Measurements from ENCODE around the gene ACP6. TPM values are rescaled to one million over a fixed set of nuclear protein-coding genes. Genes with fewer than 3 reads are reported as not detected.

ACP6 gene
- total RNA-seq, 1 donor = 6.0 TPM

DNA sequence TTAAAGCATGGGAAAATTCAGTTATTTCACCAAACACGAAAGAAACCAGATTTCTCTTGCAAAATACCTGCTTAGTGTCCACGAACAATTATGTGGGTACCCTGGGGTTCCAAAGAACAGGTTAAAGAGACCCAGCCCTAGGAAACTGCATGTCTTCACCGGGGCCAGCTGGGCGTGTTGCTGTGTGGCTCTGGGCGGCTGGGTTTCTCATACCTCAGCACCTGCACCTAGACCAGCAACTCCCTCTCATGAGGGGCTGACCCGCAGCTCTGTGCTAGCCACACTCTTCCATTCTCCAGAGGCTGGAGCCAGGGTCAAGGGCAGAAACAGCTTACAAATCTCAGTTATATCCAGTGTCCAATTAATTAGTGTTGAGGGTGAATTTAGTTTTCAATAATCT is 40.3 kb downstream of the ACP6 start:
- TF ChIP-seq, protein P1, sequence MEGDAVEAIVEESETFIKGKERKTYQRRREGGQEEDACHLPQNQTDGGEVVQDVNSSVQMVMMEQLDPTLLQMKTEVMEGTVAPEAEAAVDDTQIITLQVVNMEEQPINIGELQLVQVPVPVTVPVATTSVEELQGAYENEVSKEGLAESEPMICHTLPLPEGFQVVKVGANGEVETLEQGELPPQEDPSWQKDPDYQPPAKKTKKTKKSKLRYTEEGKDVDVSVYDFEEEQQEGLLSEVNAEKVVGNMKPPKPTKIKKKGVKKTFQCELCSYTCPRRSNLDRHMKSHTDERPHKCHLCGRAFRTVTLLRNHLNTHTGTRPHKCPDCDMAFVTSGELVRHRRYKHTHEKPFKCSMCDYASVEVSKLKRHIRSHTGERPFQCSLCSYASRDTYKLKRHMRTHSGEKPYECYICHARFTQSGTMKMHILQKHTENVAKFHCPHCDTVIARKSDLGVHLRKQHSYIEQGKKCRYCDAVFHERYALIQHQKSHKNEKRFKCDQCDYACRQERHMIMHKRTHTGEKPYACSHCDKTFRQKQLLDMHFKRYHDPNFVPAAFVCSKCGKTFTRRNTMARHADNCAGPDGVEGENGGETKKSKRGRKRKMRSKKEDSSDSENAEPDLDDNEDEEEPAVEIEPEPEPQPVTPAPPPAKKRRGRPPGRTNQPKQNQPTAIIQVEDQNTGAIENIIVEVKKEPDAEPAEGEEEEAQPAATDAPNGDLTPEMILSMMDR (IDR thresholded peaks at IDR 0.05; ENCODE audit: insufficient read depth, low read depth, low read length) = no peak
- no peak for DNase-seq (ENCODE audit: low read depth)
- no peak overlapping the region for H3K4me3 ChIP-seq (ENCODE audit: low read depth, low read length)

DNA sequence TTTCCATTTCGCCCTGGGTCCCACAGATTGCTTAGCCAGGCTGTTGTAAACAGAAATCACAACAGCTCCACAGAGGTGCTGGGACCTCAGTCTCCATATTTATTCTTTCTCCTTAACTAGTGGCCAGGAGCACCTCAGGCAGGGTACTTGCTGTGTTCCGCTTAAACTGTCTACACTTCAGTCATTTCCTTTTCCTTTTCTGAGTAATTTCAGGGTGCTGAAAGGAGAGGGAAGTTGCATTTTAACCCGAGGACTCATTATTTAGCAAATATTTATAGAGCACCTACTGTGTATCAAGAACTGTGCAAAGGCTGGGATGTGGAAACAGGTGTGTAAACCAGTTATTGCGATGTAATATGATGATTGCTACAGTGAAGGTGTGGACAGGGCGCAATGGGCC is 41.9 kb downstream of the ACP6 start:
- TF ChIP-seq, protein P1 (IDR thresholded peaks at IDR 0.05; ENCODE audit: insufficient read depth, low read depth, low read length) = no peak
- no peak for DNase-seq (ENCODE audit: low read depth)

DNA sequence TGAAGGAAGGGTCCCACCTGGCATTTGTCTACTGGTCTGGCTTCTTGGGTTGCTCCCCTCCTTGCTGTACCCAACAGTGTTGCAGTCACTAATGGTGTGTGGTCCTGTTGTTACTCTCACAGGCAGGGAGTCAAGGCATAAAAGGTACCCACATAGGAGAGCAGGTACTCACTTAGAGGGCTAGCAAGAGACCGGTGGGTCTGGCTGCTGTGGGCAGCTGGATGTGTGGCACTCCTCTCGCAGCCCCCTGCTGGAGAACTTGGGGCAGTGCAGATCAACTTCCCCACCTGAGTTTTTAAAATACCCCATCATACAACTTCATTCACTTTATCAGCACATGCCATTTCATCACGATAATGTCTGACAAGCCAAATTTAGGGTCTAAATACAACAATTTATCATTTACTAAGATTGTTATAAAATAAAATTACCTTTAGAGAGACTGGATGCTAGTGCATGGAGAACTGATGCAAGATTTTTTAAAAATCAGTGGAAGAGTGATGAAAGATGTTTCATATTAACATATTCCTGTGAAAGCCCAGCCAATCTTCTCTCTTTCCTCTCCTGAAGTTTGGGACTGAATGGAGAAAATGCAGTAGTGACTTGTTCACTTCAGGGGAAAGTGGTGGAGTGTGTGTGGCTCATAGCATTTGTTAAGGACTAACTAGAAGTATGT is 42.8 kb downstream of the ACP6 start:
- H3K4me3 ChIP-seq (ENCODE audit: low read depth, low read length) = no peak overlapping the region
- TF ChIP-seq, protein P1 (IDR thresholded peaks at IDR 0.05; ENCODE audit: insufficient read depth, low read depth, low read length) = peak; percentile 94
- peak; percentile 47 for DNase-seq (ENCODE audit: low read depth)

More for the DNA sequence above, 41.9 kb downstream of the ACP6 start:
- H3K4me3 ChIP-seq (ENCODE audit: low read depth, low read length) = no peak overlapping the region

DNA sequence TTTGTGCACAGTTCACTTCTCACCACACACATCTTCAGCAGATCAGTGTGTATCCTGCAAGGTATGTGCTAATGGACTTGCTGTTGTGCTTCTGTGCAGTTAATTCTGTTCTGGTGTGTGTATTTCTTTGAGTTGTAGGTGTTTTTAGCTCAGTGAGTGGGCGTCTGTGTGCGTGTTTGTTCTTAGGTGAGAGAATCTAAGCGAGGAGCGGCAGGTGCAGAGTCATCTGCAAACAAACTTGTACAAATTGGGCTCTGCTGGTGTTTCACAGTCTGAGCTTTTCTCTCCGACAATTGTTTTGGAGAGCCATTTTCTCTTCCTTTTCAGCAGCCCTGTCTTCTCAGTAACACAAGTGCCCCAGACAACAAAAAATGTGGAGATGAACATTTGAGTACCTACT is 43.6 kb downstream of the ACP6 start:
- TF ChIP-seq, protein P1 (IDR thresholded peaks at IDR 0.05; ENCODE audit: insufficient read depth, low read depth, low read length) = no peak
- no peak overlapping the region for H3K4me3 ChIP-seq (ENCODE audit: low read depth, low read length)
- DNase-seq (ENCODE audit: low read depth) = no peak

DNA sequence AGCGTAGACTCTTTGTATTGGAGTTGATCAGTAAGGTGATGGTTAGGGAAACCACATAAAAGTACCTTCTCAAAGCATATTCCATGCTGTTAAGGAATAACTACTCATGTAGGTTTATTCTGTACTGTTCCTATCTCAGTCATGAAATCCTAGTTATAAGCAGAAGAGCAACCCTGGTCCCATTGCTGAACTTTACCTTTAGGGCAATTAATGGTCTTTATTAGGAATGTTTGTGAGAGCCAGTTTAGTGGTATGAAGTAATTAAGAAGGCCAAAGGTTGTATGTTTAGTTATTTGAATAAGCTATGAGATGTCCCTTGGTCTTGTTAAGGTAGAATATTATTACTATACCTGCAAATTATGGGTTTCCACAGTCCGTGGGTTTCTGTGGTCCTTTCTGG is 44.0 kb downstream of the ACP6 start:
- DNase-seq (ENCODE audit: low read depth) = no peak
- H3K4me3 ChIP-seq (ENCODE audit: low read depth, low read length) = no peak overlapping the region
- TF ChIP-seq, protein P1 (IDR thresholded peaks at IDR 0.05; ENCODE audit: insufficient read depth, low read depth, low read length) = no peak

DNA sequence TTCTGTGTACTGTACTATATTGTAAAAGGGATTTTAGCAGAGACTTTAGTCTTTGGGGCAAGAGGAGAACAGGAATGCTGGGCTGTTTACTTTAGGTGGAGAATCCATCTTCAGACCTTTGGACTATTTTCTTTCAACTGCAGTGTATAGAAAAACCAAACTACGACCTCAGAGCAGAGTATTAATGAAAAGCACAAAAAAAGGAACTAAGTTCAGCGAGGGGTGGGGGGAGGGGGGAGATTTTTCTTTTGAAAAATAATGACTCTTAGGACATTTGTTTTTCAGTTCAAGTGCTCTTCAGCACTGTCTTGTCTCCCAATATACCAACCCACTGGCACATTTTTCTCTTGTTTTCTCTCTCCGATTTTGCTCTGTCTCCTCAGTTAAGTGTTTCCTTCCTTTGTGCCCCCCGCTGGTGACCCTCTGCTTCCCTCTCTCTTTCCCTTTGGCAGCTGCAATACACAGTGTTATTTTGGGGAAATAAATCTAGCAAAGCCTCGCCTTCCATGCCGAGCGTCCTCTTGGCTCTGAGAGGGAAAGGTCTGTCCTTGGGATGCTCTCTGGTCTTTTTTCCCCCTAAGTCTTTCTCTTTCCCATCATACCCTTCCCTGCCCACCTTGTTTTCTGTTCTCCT is 44.8 kb downstream of the ACP6 start:
- H3K4me3 ChIP-seq (ENCODE audit: low read depth, low read length) = no peak overlapping the region
- TF ChIP-seq, protein P1 (IDR thresholded peaks at IDR 0.05; ENCODE audit: insufficient read depth, low read depth, low read length) = no peak
- no peak for DNase-seq (ENCODE audit: low read depth)

All from fibroblast of villous mesenchyme (primary cell).